Measurements from ENCODE around the gene EVC2. TPM values are rescaled to one million over a fixed set of nuclear protein-coding genes. Genes with fewer than 3 reads are reported as not detected.

The EVC2 gene
- polyA plus RNA-seq, 3 donors = 0.04 to 0.12 (median 0.08) TPM

- no peak for TF ChIP-seq CTCF (IDR thresholded peaks at IDR 0.05)
- intact Hi-C loops (cut with micrococcal nuclease) = no loop called here
- Histone ChIP-seq H3K27ac (ENCODE audit: low read depth in 1 of 2, low read length in 2 of 2) (no peak overlapping the region), H4K20me1 (ENCODE audit: insufficient read depth, low read length) (no peaks in the 10 kb centered on the region), H3K9me3 (replicated peaks in 1 of 2; ENCODE audit: control insufficient read depth in 1 of 2, insufficient read depth in 1 of 2, low read length in 2 of 2) (peaks cover 0 to 5% of the 10 kb centered on the region in 2 donors), H3K79me2 (ENCODE audit: insufficient read depth, low read length) (no peaks in the 10 kb centered on the region), H3K27me3 (ENCODE audit: control insufficient read depth in 2 of 2, insufficient read depth in 2 of 2, low read length in 2 of 2) (peaks cover 16 to 34% of the 10 kb centered on the region in 2 donors), H3K4me3 (replicated peaks in 1 of 3; ENCODE audit: low read depth in 2 of 3, low read length in 3 of 3) (no peak overlapping the region), H3K4me2 (replicated peaks; ENCODE audit: extremely low read depth, low read length, poor library complexity, severe bottlenecking) (no peak overlapping the region), H3K4me1 (ENCODE audit: control insufficient read depth in 1 of 2, insufficient read depth in 2 of 2, low read length in 2 of 2) (peaks cover 11 to 21% of the 10 kb centered on the region in 2 donors), H2AFZ (ENCODE audit: insufficient read depth, low read depth, low read length, poor library complexity, severe bottlenecking) (no peak overlapping the region), H3K36me3 (replicated peaks in 1 of 2; ENCODE audit: control insufficient read depth in 1 of 2, insufficient read depth in 2 of 2, low read length in 2 of 2) (no peaks in the 10 kb centered on the region), H3K9ac (ENCODE audit: insufficient read depth, low read length, poor library complexity, severe bottlenecking) (no peak overlapping the region)
- H3K9me3 Mint-ChIP-seq = peaks cover 0 to 11% (median 9%) of the 10 kb centered on the region in 7 donors
- 96% methylated on average over 2 of the region's 5 CpGs for WGBS (ENCODE audit: insufficient coverage)
- peaks cover 17% of the 10 kb centered on the region for H3K4me1 Mint-ChIP-seq
- DNase-seq = no peak
- peaks cover 37 to 44% (median 39%) of the 10 kb centered on the region in 3 donors for H3K27me3 Mint-ChIP-seq (ENCODE audit: low read depth in 3 of 3)
- H3K36me3 Mint-ChIP-seq = no peaks in the 10 kb centered on the region
- H3K27ac Mint-ChIP-seq = no peak overlapping the region
- H3K4me3 Mint-ChIP-seq = no peak overlapping the region
Measured at GRCh38 chr4:5705647-5706320, 2.6 kb downstream of the EVC2 start.

- Histone ChIP-seq H3K9ac (ENCODE audit: insufficient read depth, low read length, poor library complexity, severe bottlenecking) (no peak overlapping the region), H4K20me1 (ENCODE audit: insufficient read depth, low read length) (no peaks in the 10 kb centered on the region), H3K27me3 (ENCODE audit: control insufficient read depth in 2 of 2, insufficient read depth in 2 of 2, low read length in 2 of 2) (peaks cover 2 to 19% of the 10 kb centered on the region in 2 donors), H3K4me1 (ENCODE audit: control insufficient read depth in 1 of 2, insufficient read depth in 2 of 2, low read length in 2 of 2) (peaks cover 9 to 16% of the 10 kb centered on the region in 2 donors), H3K36me3 (replicated peaks in 1 of 2; ENCODE audit: control insufficient read depth in 1 of 2, insufficient read depth in 2 of 2, low read length in 2 of 2) (no peaks in the 10 kb centered on the region), H3K79me2 (ENCODE audit: insufficient read depth, low read length) (no peaks in the 10 kb centered on the region), H3K4me3 (replicated peaks in 1 of 3; ENCODE audit: low read depth in 2 of 3, low read length in 3 of 3) (no peak overlapping the region), H3K4me2 (replicated peaks; ENCODE audit: extremely low read depth, low read length, poor library complexity, severe bottlenecking) (no peak overlapping the region), H3K9me3 (replicated peaks in 1 of 2; ENCODE audit: control insufficient read depth in 1 of 2, insufficient read depth in 1 of 2, low read length in 2 of 2) (no peaks in the 10 kb centered on the region), H2AFZ (ENCODE audit: insufficient read depth, low read depth, low read length, poor library complexity, severe bottlenecking) (no peak overlapping the region), H3K27ac (ENCODE audit: low read depth in 1 of 2, low read length in 2 of 2) (no peak overlapping the region)
- no peak for TF ChIP-seq CTCF (IDR thresholded peaks at IDR 0.05)
- H3K9me3 Mint-ChIP-seq = peaks cover 0 to 13% (median 7%) of the 10 kb centered on the region in 7 donors
- DNase-seq = no peak
- intact Hi-C loops (cut with micrococcal nuclease) = no loop called here
- no peaks in the 10 kb centered on the region for H3K36me3 Mint-ChIP-seq
- WGBS (ENCODE audit: insufficient coverage) = 89% methylated on average over 4 of the region's 6 CpGs
- no peak overlapping the region for H3K4me3 Mint-ChIP-seq
- no peak overlapping the region for H3K27ac Mint-ChIP-seq
- H3K4me1 Mint-ChIP-seq = peaks cover 12% of the 10 kb centered on the region
- peaks cover 24 to 29% (median 25%) of the 10 kb centered on the region in 3 donors for H3K27me3 Mint-ChIP-seq (ENCODE audit: low read depth in 3 of 3)
Measured at GRCh38 chr4:5704276-5704675, 4.1 kb downstream of the EVC2 start.
